Activated CD8-positive, alpha-beta memory T cell treated with anti-CD3 and anti-CD28 coated beads, Interleukin-2, amount 50 U/mL, for 48 hours (primary cell): Measurements from ENCODE around the gene PPP2R2C.

ENCODE experiments used
- DNase-seq: peaks from one replicate; pipeline ENCODE4 v3.0.0-alpha.2; 2020

Gene PPP2R2C

GRCh38 chr4:6446538-6447451 lies 25.6 kb downstream of the PPP2R2C start:
- no peak for DNase-seq

- DNase-seq: no peak
Measured at GRCh38 chr4:6446130-6446482, 26.3 kb downstream of the PPP2R2C start.

GRCh38 chr4:6445403-6446129 lies 26.8 kb downstream of the PPP2R2C start:
- DNase-seq: no peak

GRCh38 chr4:6444582-6444981 lies 27.8 kb downstream of the PPP2R2C start:
- no peak for DNase-seq

GRCh38 chr4:6443035-6444023 lies 29.1 kb downstream of the PPP2R2C start:
- no peak for DNase-seq

- no peak for DNase-seq
Measured at GRCh38 chr4:6442555-6442954, 29.9 kb downstream of the PPP2R2C start.

GRCh38 chr4:6441758-6442157 lies 30.7 kb downstream of the PPP2R2C start:
- DNase-seq: no peak

- DNase-seq: no peak
Measured at GRCh38 chr4:6441202-6441582, 31.2 kb downstream of the PPP2R2C start.

GRCh38 chr4:6440506-6441201 lies 31.8 kb downstream of the PPP2R2C start:
- DNase-seq: no peak

GRCh38 chr4:6439120-6439762 lies 33.2 kb downstream of the PPP2R2C start:
- no peak for DNase-seq

GRCh38 chr4:6437826-6438238 lies 34.6 kb downstream of the PPP2R2C start:
- DNase-seq: no peak

- DNase-seq: no peak
Measured at GRCh38 chr4:6435010-6435409, 37.4 kb downstream of the PPP2R2C start.

- DNase-seq: no peak
Measured at GRCh38 chr4:6430927-6431326, 41.5 kb downstream of the PPP2R2C start.

- DNase-seq: no peak
Measured at GRCh38 chr4:6427439-6428090, 44.8 kb downstream of the PPP2R2C start.

GRCh38 chr4:6426571-6427438 lies 45.6 kb downstream of the PPP2R2C start:
- no peak for DNase-seq

- DNase-seq: no peak
Measured at GRCh38 chr4:6425911-6426310, 46.5 kb downstream of the PPP2R2C start.

GRCh38 chr4:6425336-6425735 lies 47.1 kb downstream of the PPP2R2C start:
- DNase-seq: no peak

- DNase-seq: no peak
Measured at GRCh38 chr4:6424425-6424824, 48.0 kb downstream of the PPP2R2C start.

GRCh38 chr4:6423575-6423974 lies 48.8 kb downstream of the PPP2R2C start:
- no peak for DNase-seq

- no peak for DNase-seq
Measured at GRCh38 chr4:6422866-6423265, 49.5 kb downstream of the PPP2R2C start.
